ENCODE measurements around the gene C10orf53. TPM values are rescaled to one million over a fixed set of nuclear protein-coding genes. Genes with fewer than 3 reads are reported as not detected.
"Not testable (repeated sequence)": the region's sequence is repeated elsewhere in the genome, so short reads cannot be mapped to it uniquely, and the experiment has no call there.

The C10orf53 gene
- polyA plus RNA-seq, 10 donors = not detected

GRCh38 chr10:49688261-49688846 lies 8.9 kb downstream of the C10orf53 start:
- no peak for DNase-seq

GRCh38 chr10:49688920-49689319 lies 9.5 kb downstream of the C10orf53 start:
- no peak for DNase-seq

- no peak for DNase-seq
Measured at GRCh38 chr10:49689882-49690510, 10.5 kb downstream of the C10orf53 start.

GRCh38 chr10:49690698-49691356 lies 11.4 kb downstream of the C10orf53 start:
- no peak for DNase-seq

GRCh38 chr10:49691588-49691987 lies 12.1 kb downstream of the C10orf53 start:
- no peak for DNase-seq

- no peak for DNase-seq
Measured at GRCh38 chr10:49694466-49694865, 15.0 kb downstream of the C10orf53 start.

GRCh38 chr10:49696311-49696710 lies 16.9 kb downstream of the C10orf53 start:
- no peak for DNase-seq

- DNase-seq = no peak
Measured at GRCh38 chr10:49698679-49699078, 19.2 kb downstream of the C10orf53 start.

- no peak for DNase-seq
Measured at GRCh38 chr10:49700211-49700610, 20.8 kb downstream of the C10orf53 start.

- DNase-seq = no peak
Measured at GRCh38 chr10:49700997-49701396, 21.5 kb downstream of the C10orf53 start.

GRCh38 chr10:49707585-49707984 lies 28.1 kb downstream of the C10orf53 start:
- no peak for DNase-seq

GRCh38 chr10:49709934-49710333 lies 30.5 kb downstream of the C10orf53 start:
- DNase-seq = no peak

- no peak for DNase-seq
Measured at GRCh38 chr10:49710966-49711365, 31.5 kb downstream of the C10orf53 start.

GRCh38 chr10:49711481-49711880 lies 32.0 kb downstream of the C10orf53 start:
- no peak for DNase-seq

- DNase-seq = no peak
Measured at GRCh38 chr10:49713266-49713665, 33.8 kb downstream of the C10orf53 start.

GRCh38 chr10:49715157-49715556 lies 35.7 kb downstream of the C10orf53 start:
- not testable (repeated sequence) for DNase-seq

GRCh38 chr10:49726593-49726992 lies 47.1 kb downstream of the C10orf53 start:
- DNase-seq = no peak

GRCh38 chr10:49733866-49734265 lies 54.4 kb downstream of the C10orf53 start:
- DNase-seq = no peak

- no peak for DNase-seq
Measured at GRCh38 chr10:49734676-49735075, 55.2 kb downstream of the C10orf53 start.

- no peak for DNase-seq
Measured at GRCh38 chr10:49735161-49735560, 55.7 kb downstream of the C10orf53 start.

- no peak for DNase-seq
Measured at GRCh38 chr10:49735848-49736563, 56.6 kb downstream of the C10orf53 start.

GRCh38 chr10:49736564-49737113 lies 57.2 kb downstream of the C10orf53 start:
- no peak for DNase-seq
